Measurements from ENCODE around the gene SMARCD3.

DNA sequence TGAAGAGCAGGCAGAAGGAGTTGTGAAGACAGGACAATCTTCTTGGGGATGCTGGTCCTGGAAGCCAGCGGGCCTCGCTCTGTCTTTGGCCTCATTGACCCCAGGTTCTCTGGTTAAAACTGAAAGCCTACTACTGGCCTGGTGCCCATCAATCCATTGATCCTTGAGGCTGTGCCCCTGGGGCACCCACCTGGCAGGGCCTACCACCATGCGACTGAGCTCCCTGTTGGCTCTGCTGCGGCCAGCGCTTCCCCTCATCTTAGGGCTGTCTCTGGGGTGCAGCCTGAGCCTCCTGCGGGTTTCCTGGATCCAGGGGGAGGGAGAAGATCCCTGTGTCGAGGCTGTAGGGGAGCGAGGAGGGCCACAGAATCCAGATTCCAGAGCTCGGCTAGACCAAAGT lies 14.7 kb downstream of the SMARCD3 start:
- TF ChIP-seq POLR2A (IDR thresholded peaks at IDR 0.05; ENCODE audit: low read depth, low read length) (no peak), POLR2AphosphoS5 (IDR thresholded peaks at IDR 0.05; ENCODE audit: low read depth, low read length) (no peak), TAF1 (IDR thresholded peaks at IDR 0.05; ENCODE audit: low read depth, low read length) (no peak)

All from GM12891 (cell line).